Measurements from ENCODE around the gene CXCL3.
A peak's percentile ranks its signal among the peaks of the same experiment; 100 is the strongest.

Gene CXCL3

DNA sequence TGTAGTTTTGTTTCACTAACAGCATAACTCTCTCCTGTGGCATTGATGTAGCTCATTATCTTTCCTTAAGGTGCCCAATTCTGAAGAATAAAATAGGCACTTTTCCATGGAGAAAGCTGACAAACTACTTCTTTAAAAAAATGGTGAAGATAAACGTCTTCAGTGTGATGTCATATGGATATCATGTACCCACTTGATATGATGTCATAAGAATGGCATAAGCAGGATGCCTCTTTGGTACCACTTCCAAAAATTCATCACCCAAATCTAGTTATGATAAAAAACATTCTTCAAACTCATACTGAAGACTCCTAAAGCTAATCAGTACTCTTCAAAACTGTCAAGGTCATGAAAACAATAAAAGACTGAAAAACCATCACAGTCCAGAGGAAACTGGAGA lies 2.9 kb upstream of the CXCL3 start:
- TF ChIP-seq EGR1 (IDR thresholded peaks at IDR 0.05) (no peak), TAF1 (IDR thresholded peaks at IDR 0.05; ENCODE audit: low read depth) (no peak), TEAD4 (IDR thresholded peaks at IDR 0.05) (no peak), TCF12 (IDR thresholded peaks at IDR 0.05; ENCODE audit: low read depth) (no peak), CEBPB (IDR thresholded peaks at IDR 0.05) (no peak), NFIC (IDR thresholded peaks at IDR 0.05) (no peak), YY1 (IDR thresholded peaks at IDR 0.05; ENCODE audit: low read depth) (no peak), FOXM1 (IDR thresholded peaks at IDR 0.05; ENCODE audit: borderline replicate concordance, low read depth) (no peak), RAD21 (IDR thresholded peaks at IDR 0.05; ENCODE audit: low read depth) (no peak), CREB1 (IDR thresholded peaks at IDR 0.05; ENCODE audit: low read depth) (no peak), ZBTB7A (IDR thresholded peaks at IDR 0.05; ENCODE audit: low read depth) (no peak), EP300 (IDR thresholded peaks at IDR 0.05; ENCODE audit: borderline replicate concordance) (no peak)
- TF ChIP-seq, protein P1, sequence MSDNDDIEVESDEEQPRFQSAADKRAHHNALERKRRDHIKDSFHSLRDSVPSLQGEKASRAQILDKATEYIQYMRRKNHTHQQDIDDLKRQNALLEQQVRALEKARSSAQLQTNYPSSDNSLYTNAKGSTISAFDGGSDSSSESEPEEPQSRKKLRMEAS (IDR thresholded peaks at IDR 0.05) = no peak
- TF ChIP-seq, protein P2, sequence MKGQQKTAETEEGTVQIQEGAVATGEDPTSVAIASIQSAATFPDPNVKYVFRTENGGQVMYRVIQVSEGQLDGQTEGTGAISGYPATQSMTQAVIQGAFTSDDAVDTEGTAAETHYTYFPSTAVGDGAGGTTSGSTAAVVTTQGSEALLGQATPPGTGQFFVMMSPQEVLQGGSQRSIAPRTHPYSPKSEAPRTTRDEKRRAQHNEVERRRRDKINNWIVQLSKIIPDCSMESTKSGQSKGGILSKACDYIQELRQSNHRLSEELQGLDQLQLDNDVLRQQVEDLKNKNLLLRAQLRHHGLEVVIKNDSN (IDR thresholded peaks at IDR 0.05) = no peak
- TF ChIP-seq, protein P3, sequence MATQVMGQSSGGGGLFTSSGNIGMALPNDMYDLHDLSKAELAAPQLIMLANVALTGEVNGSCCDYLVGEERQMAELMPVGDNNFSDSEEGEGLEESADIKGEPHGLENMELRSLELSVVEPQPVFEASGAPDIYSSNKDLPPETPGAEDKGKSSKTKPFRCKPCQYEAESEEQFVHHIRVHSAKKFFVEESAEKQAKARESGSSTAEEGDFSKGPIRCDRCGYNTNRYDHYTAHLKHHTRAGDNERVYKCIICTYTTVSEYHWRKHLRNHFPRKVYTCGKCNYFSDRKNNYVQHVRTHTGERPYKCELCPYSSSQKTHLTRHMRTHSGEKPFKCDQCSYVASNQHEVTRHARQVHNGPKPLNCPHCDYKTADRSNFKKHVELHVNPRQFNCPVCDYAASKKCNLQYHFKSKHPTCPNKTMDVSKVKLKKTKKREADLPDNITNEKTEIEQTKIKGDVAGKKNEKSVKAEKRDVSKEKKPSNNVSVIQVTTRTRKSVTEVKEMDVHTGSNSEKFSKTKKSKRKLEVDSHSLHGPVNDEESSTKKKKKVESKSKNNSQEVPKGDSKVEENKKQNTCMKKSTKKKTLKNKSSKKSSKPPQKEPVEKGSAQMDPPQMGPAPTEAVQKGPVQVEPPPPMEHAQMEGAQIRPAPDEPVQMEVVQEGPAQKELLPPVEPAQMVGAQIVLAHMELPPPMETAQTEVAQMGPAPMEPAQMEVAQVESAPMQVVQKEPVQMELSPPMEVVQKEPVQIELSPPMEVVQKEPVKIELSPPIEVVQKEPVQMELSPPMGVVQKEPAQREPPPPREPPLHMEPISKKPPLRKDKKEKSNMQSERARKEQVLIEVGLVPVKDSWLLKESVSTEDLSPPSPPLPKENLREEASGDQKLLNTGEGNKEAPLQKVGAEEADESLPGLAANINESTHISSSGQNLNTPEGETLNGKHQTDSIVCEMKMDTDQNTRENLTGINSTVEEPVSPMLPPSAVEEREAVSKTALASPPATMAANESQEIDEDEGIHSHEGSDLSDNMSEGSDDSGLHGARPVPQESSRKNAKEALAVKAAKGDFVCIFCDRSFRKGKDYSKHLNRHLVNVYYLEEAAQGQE (IDR thresholded peaks at IDR 0.05; ENCODE audit: low read depth) = no peak

DNA sequence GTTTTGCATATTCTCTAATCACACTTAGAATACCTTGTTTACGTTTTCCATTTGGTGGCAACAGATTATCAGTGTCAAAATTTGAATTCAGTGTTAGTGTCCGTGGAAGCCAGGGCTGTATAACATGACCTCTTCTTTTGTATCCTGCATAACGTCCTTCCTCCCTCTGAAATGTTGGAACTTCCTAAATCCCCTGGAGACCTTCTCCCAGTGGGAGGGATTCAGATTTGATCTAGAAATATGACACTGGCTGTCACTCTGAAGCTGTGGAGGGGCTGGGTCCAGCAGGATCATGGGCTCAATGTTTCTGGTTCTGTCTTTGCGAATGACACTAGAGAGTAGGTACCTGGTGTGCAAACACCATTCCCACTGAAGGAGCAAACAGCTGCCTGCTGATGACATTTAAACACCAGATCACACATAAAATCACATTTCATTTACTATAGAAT lies 850 bp upstream of the CXCL3 start:
- TF ChIP-seq NFIC (IDR thresholded peaks at IDR 0.05) = no peak
- TF ChIP-seq CREB1 (IDR thresholded peaks at IDR 0.05; ENCODE audit: low read depth) = no peak
- no peak for TF ChIP-seq ZBTB7A (IDR thresholded peaks at IDR 0.05; ENCODE audit: low read depth)
- no peak for TF ChIP-seq FOXM1 (IDR thresholded peaks at IDR 0.05; ENCODE audit: borderline replicate concordance, low read depth)
- TF ChIP-seq, protein P3 (IDR thresholded peaks at IDR 0.05; ENCODE audit: low read depth) = no peak
- TF ChIP-seq, protein P1 (IDR thresholded peaks at IDR 0.05) = no peak
- TF ChIP-seq CEBPB (IDR thresholded peaks at IDR 0.05) = no peak
- no peak for TF ChIP-seq TAF1 (IDR thresholded peaks at IDR 0.05; ENCODE audit: low read depth)
- TF ChIP-seq EP300 (IDR thresholded peaks at IDR 0.05; ENCODE audit: borderline replicate concordance) = no peak
- TF ChIP-seq, protein P2 (IDR thresholded peaks at IDR 0.05) = no peak
- no peak for TF ChIP-seq TEAD4 (IDR thresholded peaks at IDR 0.05)
- no peak for TF ChIP-seq EGR1 (IDR thresholded peaks at IDR 0.05)
- no peak for TF ChIP-seq TCF12 (IDR thresholded peaks at IDR 0.05; ENCODE audit: low read depth)
- no peak for TF ChIP-seq YY1 (IDR thresholded peaks at IDR 0.05; ENCODE audit: low read depth)
- no peak for TF ChIP-seq RAD21 (IDR thresholded peaks at IDR 0.05; ENCODE audit: low read depth)

DNA sequence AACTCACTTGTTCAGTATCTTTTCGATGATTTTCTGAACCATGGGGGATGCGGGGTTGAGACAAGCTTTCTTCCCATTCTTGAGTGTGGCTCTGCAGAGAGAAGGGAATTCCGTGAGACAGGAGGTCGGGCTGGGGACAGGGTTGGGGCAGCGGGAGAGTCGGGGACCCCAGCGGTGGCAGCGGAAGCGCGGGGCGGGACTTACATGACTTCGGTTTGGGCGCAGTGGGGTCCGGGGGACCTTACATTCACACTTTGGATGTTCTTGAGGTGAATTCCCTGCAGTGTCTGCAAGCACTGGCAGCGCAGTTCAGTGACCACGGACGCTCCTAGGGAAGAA lies 434 bp downstream of the CXCL3 start:
- TF ChIP-seq EGR1 (IDR thresholded peaks at IDR 0.05) (no peak), RAD21 (IDR thresholded peaks at IDR 0.05; ENCODE audit: low read depth) (peak; percentile 6; the same call in 1 of the 2 replicates), TCF12 (IDR thresholded peaks at IDR 0.05; ENCODE audit: low read depth) (no peak), FOXM1 (IDR thresholded peaks at IDR 0.05; ENCODE audit: borderline replicate concordance, low read depth) (no peak)
- TF ChIP-seq, protein P2 (IDR thresholded peaks at IDR 0.05) = no peak

DNA sequence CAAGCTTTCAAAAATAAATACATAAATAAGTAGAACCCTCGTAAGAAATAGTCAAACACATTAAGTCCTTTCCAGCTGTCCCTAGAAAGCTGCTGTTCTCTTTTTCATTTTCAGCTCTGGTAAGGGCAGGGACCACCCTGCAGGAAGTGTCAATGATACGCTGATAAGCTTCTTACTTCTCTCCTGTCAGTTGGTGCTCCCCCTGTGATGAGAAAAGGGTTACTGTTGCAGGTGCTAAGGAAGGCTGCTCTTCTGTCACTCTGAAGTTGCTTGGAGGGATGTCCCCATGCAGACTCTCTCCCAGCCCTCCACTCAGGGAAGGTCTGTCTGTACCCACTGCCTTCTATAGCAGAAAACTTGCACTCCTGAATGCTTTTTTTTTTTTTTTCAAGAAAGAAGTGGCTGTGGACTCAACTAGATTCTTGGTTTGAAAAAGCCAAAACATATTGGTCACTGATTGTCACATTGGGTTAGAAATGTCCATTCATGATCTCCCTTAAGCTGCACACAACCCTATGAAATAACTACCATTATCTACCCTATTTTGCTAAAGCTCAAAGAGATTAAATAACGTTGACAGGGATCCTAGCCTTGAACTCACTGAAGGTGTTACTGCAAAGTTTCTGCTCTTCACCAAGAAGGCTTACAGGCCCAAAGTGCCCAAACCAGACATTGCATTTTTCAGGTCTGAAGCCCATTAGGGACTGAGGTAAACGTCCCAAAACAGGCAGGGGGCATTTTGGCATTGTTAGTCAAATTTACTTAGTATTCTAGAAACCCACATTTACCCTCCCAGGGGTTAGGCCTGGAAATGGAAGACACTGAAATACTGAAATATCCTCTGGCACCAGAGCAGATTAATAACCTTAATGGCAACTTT lies 1.2 kb downstream of the CXCL3 start:
- TF ChIP-seq TCF12 (IDR thresholded peaks at IDR 0.05; ENCODE audit: low read depth) = no peak
- no peak for TF ChIP-seq TAF1 (IDR thresholded peaks at IDR 0.05; ENCODE audit: low read depth)
- no peak for TF ChIP-seq EP300 (IDR thresholded peaks at IDR 0.05; ENCODE audit: borderline replicate concordance)
- no peak for TF ChIP-seq FOXM1 (IDR thresholded peaks at IDR 0.05; ENCODE audit: borderline replicate concordance, low read depth)
- TF ChIP-seq YY1 (IDR thresholded peaks at IDR 0.05; ENCODE audit: low read depth) = no peak
- TF ChIP-seq CEBPB (IDR thresholded peaks at IDR 0.05) = no peak
- TF ChIP-seq, protein P3 (IDR thresholded peaks at IDR 0.05; ENCODE audit: low read depth) = no peak
- TF ChIP-seq EGR1 (IDR thresholded peaks at IDR 0.05) = no peak
- TF ChIP-seq ZBTB7A (IDR thresholded peaks at IDR 0.05; ENCODE audit: low read depth) = no peak
- TF ChIP-seq, protein P1 (IDR thresholded peaks at IDR 0.05) = no peak
- no peak for TF ChIP-seq TEAD4 (IDR thresholded peaks at IDR 0.05)
- no peak for TF ChIP-seq RAD21 (IDR thresholded peaks at IDR 0.05; ENCODE audit: low read depth)
- no peak for TF ChIP-seq NFIC (IDR thresholded peaks at IDR 0.05)
- TF ChIP-seq CREB1 (IDR thresholded peaks at IDR 0.05; ENCODE audit: low read depth) = no peak
- TF ChIP-seq, protein P2 (IDR thresholded peaks at IDR 0.05) = no peak
